A673 (cell line): ENCODE data around the gene TRAF3IP1.

ENCODE experiments used
- CTCF ChIP-seq: fragments of 300-800, 200-600 bp; sonication (generic); conservative IDR thresholded peaks from 2 replicates; pipeline ENCODE4 v1.5.1; 2017; ENCODE audit warnings: low read depth, mild to moderate bottlenecking, antibody characterized with exemption, low read length, moderate library complexity, mixed read lengths
- EZH2 ChIP-seq: fragments of 200-600 bp; sonication (generic); IDR thresholded peaks from 2 replicates; pipeline ENCODE4 v1.6.1; 2017; ENCODE audit warnings: borderline replicate concordance, low read depth, mild to moderate bottlenecking, mixed read lengths, antibody characterized with exemption, low read length; ENCODE audit not compliant: poor library complexity, severe bottlenecking

DNA sequence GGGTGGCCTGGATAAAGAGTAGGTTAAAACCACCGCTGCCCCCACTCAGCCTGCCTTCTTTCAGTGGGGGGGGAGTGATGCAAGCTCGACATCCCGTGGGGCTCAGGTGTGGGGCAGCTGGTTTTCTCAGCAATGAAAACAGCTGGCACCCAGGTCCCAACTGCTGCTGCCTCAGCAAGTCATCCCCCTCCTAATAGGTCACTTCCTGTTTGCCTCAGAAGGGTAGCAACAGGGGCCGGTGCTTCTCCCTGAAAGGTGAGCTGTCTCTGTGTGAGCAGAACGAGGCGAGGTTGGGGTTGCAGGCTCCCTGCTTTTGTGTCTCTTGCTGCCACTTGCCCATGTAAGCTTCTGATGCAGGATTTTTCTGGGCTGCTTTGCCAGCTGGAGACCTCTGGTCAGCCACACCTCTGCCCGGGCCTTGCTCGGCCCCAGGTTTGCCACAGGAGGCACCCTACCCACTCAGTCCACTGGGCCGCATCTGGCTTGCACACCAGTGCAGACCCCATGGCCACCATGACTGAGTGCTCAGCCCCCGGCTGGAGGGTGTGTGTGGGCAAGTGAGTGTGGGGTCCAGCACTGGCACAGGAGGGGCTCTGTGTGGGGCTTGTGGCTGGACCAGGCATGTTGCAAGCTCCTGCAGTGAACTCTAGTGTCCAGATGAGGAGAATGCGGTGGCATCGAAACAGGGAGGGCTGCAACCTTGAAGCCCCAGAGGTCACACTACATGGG, 94.9 kb downstream of the TRAF3IP1 start:
- no peak for TF ChIP-seq EZH2
- no peak for TF ChIP-seq CTCF
